H9 (cell line): ENCODE results near the gene TNFAIP2. TPM values are rescaled to one million over a fixed set of nuclear protein-coding genes. Genes with fewer than 3 reads are reported as not detected.

Source experiments
- DNase-seq: peaks from one replicate; pipeline ENCODE4 v3.0.0-alpha.2; 2017
- H2AFZ ChIP-seq: one replicate; pipeline ENCODE4 v1.6.1; 2013; ENCODE audit warnings: mild to moderate bottlenecking, low read length, control low read depth, moderate library complexity
- H2AK5ac ChIP-seq: 2 replicates; pipeline ENCODE4 v1.6.1; 2013; ENCODE audit warnings: low read length, control low read depth, mixed read lengths; ENCODE audit not compliant: insufficient read length
- H2BK120ac ChIP-seq: one replicate; pipeline ENCODE4 v1.6.1; 2013; ENCODE audit warnings: low read depth, mild to moderate bottlenecking, low read length, control low read depth, inconsistent platforms; ENCODE audit not compliant: poor library complexity, severe bottlenecking
- H2BK12ac ChIP-seq: 2 replicates; pipeline ENCODE4 v1.6.1; 2013; ENCODE audit warnings: low read length, control low read depth, mixed read lengths, low read depth; ENCODE audit not compliant: insufficient read length
- H2BK15ac ChIP-seq: 2 replicates; pipeline ENCODE4 v1.6.1; 2013; ENCODE audit warnings: low read depth, low read length, control low read depth
- H2BK20ac ChIP-seq: one replicate; pipeline ENCODE4 v1.6.1; 2013; ENCODE audit warnings: low read depth, mild to moderate bottlenecking, low read length, control low read depth, inconsistent platforms; ENCODE audit not compliant: poor library complexity, severe bottlenecking
- H2BK5ac ChIP-seq: 2 replicates; pipeline ENCODE4 v1.6.1; 2013; ENCODE audit warnings: low read length, control low read depth, mixed read lengths; ENCODE audit not compliant: insufficient read length
- H3K14ac ChIP-seq: 2 replicates; pipeline ENCODE4 v1.6.1; 2013; ENCODE audit warnings: low read length, control low read depth; ENCODE audit not compliant: insufficient read depth
- H3K18ac ChIP-seq: 2 replicates; pipeline ENCODE4 v1.6.1; 2013; ENCODE audit warnings: low read depth, mild to moderate bottlenecking, mixed read lengths, low read length, control low read depth; ENCODE audit not compliant: insufficient read length
- H3K23ac ChIP-seq: 2 replicates; pipeline ENCODE4 v1.6.1; 2013; ENCODE audit warnings: low read length, control low read depth, mixed read lengths, low read depth; ENCODE audit not compliant: insufficient read length
- H3K23me2 ChIP-seq: 2 replicates; pipeline ENCODE4 v1.6.1; 2013; ENCODE audit warnings: low read depth, mild to moderate bottlenecking, mixed read lengths, low read length, control low read depth; ENCODE audit not compliant: insufficient read length, poor library complexity, severe bottlenecking
- H3K27ac ChIP-seq: 2 replicates; pipeline ENCODE4 v1.5.1; 2013; ENCODE audit warnings: low read length, control low read depth, mixed read lengths, low read depth; ENCODE audit not compliant: insufficient read length
- H3K27me3 ChIP-seq: 2 replicates; pipeline ENCODE4 v1.6.1; 2013; ENCODE audit warnings: low read length, control low read depth, inconsistent platforms; ENCODE audit not compliant: insufficient read depth
- H3K4ac ChIP-seq: 2 replicates; pipeline ENCODE4 v1.6.1; 2013; ENCODE audit warnings: low read depth, mild to moderate bottlenecking, control low read depth, inconsistent platforms, low read length, moderate library complexity
- H3K4me1 ChIP-seq: 2 replicates; pipeline ENCODE4 v1.6.1; 2013; ENCODE audit warnings: low read length, control low read depth, inconsistent platforms; ENCODE audit not compliant: insufficient read depth
- H3K4me2 ChIP-seq: 2 replicates; pipeline ENCODE4 v1.6.1; 2013; ENCODE audit warnings: low read length, control low read depth, mixed read lengths; ENCODE audit not compliant: insufficient read length, insufficient read depth
- H3K56ac ChIP-seq: 2 replicates; pipeline ENCODE4 v1.6.1; 2013; ENCODE audit warnings: low read depth, mild to moderate bottlenecking, mixed read lengths, low read length, control low read depth; ENCODE audit not compliant: insufficient read length
- H3K79me1 ChIP-seq: 2 replicates; pipeline ENCODE4 v1.6.1; 2013; ENCODE audit warnings: low read depth, mild to moderate bottlenecking, moderate library complexity, low read length, control low read depth, inconsistent platforms; ENCODE audit not compliant: insufficient read depth, poor library complexity, severe bottlenecking
- H3K79me2 ChIP-seq: 2 replicates; pipeline ENCODE4 v1.6.1; 2013; ENCODE audit warnings: low read length, control low read depth, inconsistent platforms; ENCODE audit not compliant: insufficient read depth
- H3K9ac ChIP-seq: 2 replicates; pipeline ENCODE4 v1.6.1; 2013; ENCODE audit warnings: low read length, control low read depth, mixed read lengths; ENCODE audit not compliant: insufficient read length; ENCODE audit errors: extremely low read depth
- H3K9me3 ChIP-seq: one replicate; pipeline ENCODE4 v1.6.1; 2013; ENCODE audit warnings: low read depth, low read length, inconsistent platforms; ENCODE audit not compliant: control insufficient read depth
- H3T11ph ChIP-seq: one replicate; pipeline ENCODE4 v1.6.1; 2013; ENCODE audit warnings: mild to moderate bottlenecking, low read length, control low read depth, inconsistent platforms
- H4K20me1 ChIP-seq: one replicate; pipeline ENCODE4 v1.6.1; 2013; ENCODE audit not compliant: control insufficient read depth, insufficient read length, insufficient read depth
- H4K5ac ChIP-seq: 2 replicates; pipeline ENCODE4 v1.6.1; 2013; ENCODE audit warnings: low read depth, mild to moderate bottlenecking, mixed read lengths, low read length, control low read depth; ENCODE audit not compliant: insufficient read length
- H4K8ac ChIP-seq: replicated peaks from 2 replicates; pipeline ENCODE4 v1.6.1; 2013; ENCODE audit warnings: low read length, control low read depth, mixed read lengths, low read depth; ENCODE audit not compliant: insufficient read length
- H4K91ac ChIP-seq: 2 replicates; pipeline ENCODE4 v1.6.1; 2013; ENCODE audit warnings: low read depth, mild to moderate bottlenecking, moderate library complexity, mixed read lengths, low read length, control low read depth; ENCODE audit not compliant: insufficient read length
- H3K27ac Mint-ChIP-seq, 3 experiments: 2 replicates in 2 of 3; 3 replicates in 1 of 3; pipeline ENCODE4 v1.8.0; 2020 to 2021; ENCODE audit warnings: mixed read lengths in 3 of 3, mild to moderate bottlenecking in 1 of 3, moderate library complexity in 1 of 3
- H3K27me3 Mint-ChIP-seq: 2 replicates; pipeline ENCODE4 v1.8.0; 2021; ENCODE audit warnings: low read depth, mild to moderate bottlenecking, moderate library complexity, mixed read lengths
- H3K36me3 Mint-ChIP-seq, 3 experiments: 2 replicates in 2 of 3; 3 replicates in 1 of 3; pipeline ENCODE4 v1.8.0; 2020 to 2021; ENCODE audit warnings: low read depth in 3 of 3, mixed read lengths in 3 of 3; ENCODE audit not compliant: insufficient read depth in 1 of 3
- H3K4me1 Mint-ChIP-seq, 2 experiments: 2 replicates each; pipeline ENCODE4 v1.8.0; 2020; ENCODE audit warnings: mixed read lengths in 2 of 2
- H3K4me3 Mint-ChIP-seq, 2 experiments: 2 replicates in 1 of 2; 3 replicates in 1 of 2; pipeline ENCODE4 v1.8.0; 2020 to 2021; ENCODE audit warnings: mild to moderate bottlenecking in 2 of 2, mixed read lengths in 2 of 2, moderate library complexity in 1 of 2
- H3K9me3 Mint-ChIP-seq, 2 experiments: 2 replicates in 1 of 2; 3 replicates in 1 of 2; pipeline ENCODE4 v1.8.0; 2020; ENCODE audit warnings: mild to moderate bottlenecking in 2 of 2, mixed read lengths in 2 of 2, moderate library complexity in 1 of 2
- CTCF ChIP-seq: fragments of 200-600 bp; sonication (generic); conservative IDR thresholded peaks from 3 replicates; pipeline ENCODE4 v1.8.0; 2021; ENCODE audit warnings: antibody characterized with exemption, mild to moderate bottlenecking
- WGBS: extraction: QIAGEN DNeasy Blood & Tissue Kit; methylation state at CpG from one replicate; pipeline ENCODE4 v1.1.7; 2013; ENCODE audit warnings: missing lambda C conversion rate, low lambda C conversion rate, mixed read lengths; ENCODE audit not compliant: insufficient read length; ENCODE audit errors: extremely low coverage; 5-methylcytosine and 5-hydroxymethylcytosine counted together
- total RNA-seq: library from RNA; stranded (reverse); gene quantifications from 2 replicates; pipeline ENCODE4 v1.2.1, GENCODE V29; 2021

TNFAIP2 gene
- total RNA-seq, 1 experiment from 2014 or later, result 29.3 TPM

GRCh38 chr14:103095210-103095778, 28.0 kb upstream of the TNFAIP2 start:
- H3K4me1 ChIP-seq, result no peaks in the 10 kb centered on the region; the same call in 1 of the 2 replicates
- no peak overlapping the region for H3K27ac ChIP-seq
- H2AK5ac ChIP-seq, result no peak overlapping the region
- TF ChIP-seq CTCF, result no peak
- DNase-seq, result no peak
- H3K36me3 Mint-ChIP-seq, result no peaks in the 10 kb centered on the region
- H2BK15ac ChIP-seq, result no peak overlapping the region
- H2AFZ ChIP-seq, result no peak overlapping the region
- no peak overlapping the region for H2BK20ac ChIP-seq
- H3K9me3 ChIP-seq, result no peaks in the 10 kb centered on the region
- no peak overlapping the region for H2BK5ac ChIP-seq
- no peak overlapping the region for H4K8ac ChIP-seq
- H4K5ac ChIP-seq, result no peak overlapping the region
- peaks cover 15 to 43% of the 10 kb centered on the region in 2 experiments for H3K4me1 Mint-ChIP-seq
- no peak overlapping the region for H4K91ac ChIP-seq
- H3K79me2 ChIP-seq, result no peaks in the 10 kb centered on the region
- H3K18ac ChIP-seq, result no peak overlapping the region
- 0 out of 5 replicates have a peak overlapping the region, but pooled peaks of 1 of the 2 experiments have one; percentile 1 for H3K4me3 Mint-ChIP-seq
- H2BK120ac ChIP-seq, result no peak overlapping the region
- H3K27me3 ChIP-seq, result no peaks in the 10 kb centered on the region; the same call in 1 of the 2 replicates
- WGBS, result no CpG with 5 or more reads among the region's 11 CpGs
- no peak overlapping the region for H2BK12ac ChIP-seq
- H3K23ac ChIP-seq, result no peak overlapping the region
- no peaks in the 10 kb centered on the region for H3K79me1 ChIP-seq
- no peak overlapping the region for H3K56ac ChIP-seq
- H3K27ac Mint-ChIP-seq, result peak overlapping the region in 1 of 3 experiments; percentile 42; a peak in 1 of 7 replicates
- H3T11ph ChIP-seq, result no peak overlapping the region
- no peak overlapping the region for H3K14ac ChIP-seq
- no peak overlapping the region for H3K4me2 ChIP-seq
- peaks cover 11% of the 10 kb centered on the region for H3K27me3 Mint-ChIP-seq
- H3K9me3 Mint-ChIP-seq, result no peaks in the 10 kb centered on the region
- no peaks in the 10 kb centered on the region for H4K20me1 ChIP-seq
- peaks cover 4% of the 10 kb centered on the region for H3K23me2 ChIP-seq
- no peak overlapping the region for H3K9ac ChIP-seq
- H3K4ac ChIP-seq, result no peak overlapping the region
